WI38 (cell line): ENCODE measurements around the gene HAAO.

Experiments
- H3K4me3 ChIP-seq: 2 replicates; pipeline ENCODE4 v1.5.1; 2011; ENCODE audit warnings: low read depth, mild to moderate bottlenecking, control low read depth, low read length
- CTCF ChIP-seq: IDR thresholded peaks from 2 replicates; pipeline ENCODE4 v1.5.1; 2012; ENCODE audit warnings: low read depth, mild to moderate bottlenecking, control low read depth, low read length

Gene HAAO

GRCh38 chr2:42767080-42767898, 25.1 kb downstream of the HAAO start:
- H3K4me3 ChIP-seq = no peak overlapping the region
- TF ChIP-seq CTCF = no peak

GRCh38 chr2:42765686-42766085, 26.7 kb downstream of the HAAO start:
- TF ChIP-seq CTCF = no peak
- H3K4me3 ChIP-seq = no peak overlapping the region

GRCh38 chr2:42764901-42765300, 27.5 kb downstream of the HAAO start:
- no peak overlapping the region for H3K4me3 ChIP-seq
- no peak for TF ChIP-seq CTCF

GRCh38 chr2:42764096-42764495, 28.3 kb downstream of the HAAO start, which contains the start of gene OXER1:
Gene OXER1 (minus strand): TSS chr2:42764135. CDS start chr2:42764062, 73 bp downstream.
- no peak within 1 kb of the TSS for H3K4me3 ChIP-seq
- TF ChIP-seq CTCF = no peak

GRCh38 chr2:42762823-42763804, 29.3 kb downstream of the HAAO start:
- no peak for TF ChIP-seq CTCF
- no peak overlapping the region for H3K4me3 ChIP-seq

- TF ChIP-seq CTCF = no peak
- H3K4me3 ChIP-seq = no peak overlapping the region
Measured at GRCh38 chr2:42762155-42762554, 30.2 kb downstream of the HAAO start.
